Activated CD4-positive, alpha-beta T cell treated with anti-CD3 and anti-CD28 coated beads, Interleukin-2, amount 50 U/mL, for 4 hours (primary cell): ENCODE data around the gene LTK.

Experiments used
- DNase-seq, 2 experiments: peaks; one replicate each; pipeline ENCODE4 v3.0.0-alpha.2; 2020

Gene LTK

DNA sequence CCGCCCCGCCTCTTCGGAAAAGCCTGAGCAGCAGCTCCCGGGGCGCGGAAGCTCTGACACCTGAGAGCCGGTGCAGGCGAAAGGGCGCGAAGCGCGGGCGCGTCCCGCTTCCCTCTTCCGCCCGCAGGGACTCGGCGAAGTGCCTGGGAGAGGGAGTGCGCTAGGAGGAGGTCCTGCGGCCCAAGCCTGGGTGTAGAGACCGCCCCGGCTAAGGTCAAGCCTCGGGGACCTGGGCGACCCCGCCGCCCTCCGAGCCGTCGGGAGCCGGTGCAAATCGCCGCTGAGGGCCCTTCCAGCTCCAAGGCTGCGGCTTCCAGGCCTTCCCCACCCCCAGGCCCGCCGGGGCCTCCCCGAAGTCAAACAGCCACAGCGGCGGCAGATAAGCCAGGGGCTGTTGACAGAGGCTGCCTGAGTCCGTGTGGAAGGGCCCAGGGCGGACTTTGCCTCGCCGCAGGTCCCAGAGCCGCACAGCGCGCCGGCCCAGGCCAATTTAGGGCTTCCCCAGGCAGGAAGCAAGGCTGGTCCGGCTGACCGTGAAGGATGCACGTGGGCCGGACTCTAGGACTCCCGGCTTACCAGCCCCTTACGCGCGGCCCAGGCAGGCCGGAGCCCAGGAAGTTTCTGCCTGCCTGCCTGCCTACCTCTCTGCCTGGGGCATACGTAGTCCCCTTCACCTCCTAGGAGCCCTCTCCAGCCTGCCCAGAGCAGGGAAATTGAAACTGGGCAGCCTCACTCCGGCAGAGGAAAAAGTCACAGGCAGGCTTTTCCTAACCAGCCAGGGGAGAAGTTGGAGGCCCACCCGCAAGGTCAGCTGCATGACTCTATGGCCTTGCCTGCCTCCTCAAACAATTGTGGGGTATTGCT is 17.7 kb downstream of the LTK start:
- DNase-seq, result no peak

DNA sequence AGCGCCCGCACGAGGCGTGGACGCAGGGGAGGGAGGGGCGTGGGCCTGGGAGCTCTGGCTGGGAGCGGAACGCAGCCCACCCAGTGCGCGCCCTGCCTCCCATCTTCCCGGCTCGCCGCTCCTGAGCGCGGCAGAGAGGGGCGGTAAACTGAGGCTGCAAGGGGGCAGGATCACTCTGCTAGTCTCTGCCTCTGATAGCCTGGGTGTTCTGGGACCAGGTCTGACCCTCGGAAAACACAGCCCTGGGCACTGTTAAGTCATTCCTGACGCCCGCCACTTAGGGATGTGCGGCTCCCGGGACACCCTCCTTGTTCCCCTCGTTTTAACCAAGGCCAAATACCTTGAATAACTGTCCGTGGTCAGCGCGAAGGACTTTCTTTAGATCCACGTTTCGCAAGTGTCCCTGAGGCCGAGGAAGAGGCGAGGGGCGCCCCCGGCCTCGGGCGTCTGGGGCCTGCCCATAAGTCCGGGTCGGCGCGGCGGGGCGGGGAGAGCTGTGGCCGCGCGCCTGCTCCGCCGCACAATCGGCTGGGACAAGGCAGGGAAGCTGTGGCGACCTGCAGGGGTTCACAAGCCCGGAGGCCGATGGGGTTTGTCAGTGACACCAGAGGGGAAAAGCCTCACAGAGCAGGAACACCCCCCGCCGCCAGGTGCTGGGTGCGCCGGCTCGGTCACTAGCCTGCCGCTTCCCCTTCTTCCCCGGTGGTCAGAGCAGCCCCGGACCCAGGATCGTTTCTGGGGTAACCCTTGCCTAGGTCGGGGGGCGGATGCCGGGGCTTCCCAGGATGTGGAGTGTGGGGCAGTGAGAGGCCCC is 18.5 kb downstream of the LTK start:
- DNase-seq, result peak in 1 of 2 experiments; percentile 27

GRCh38 chr15:41494190-41494921 is 19.3 kb downstream of the LTK start:
- peak in 1 of 2 experiments; percentile 38 for DNase-seq

GRCh38 chr15:41493902-41494189 is 19.8 kb downstream of the LTK start:
- no peak for DNase-seq

- peak; percentile 82 to 87 for DNase-seq
These were observed 20.3 kb downstream of the LTK start, which contains the start of gene ITPKA for GRCh38 chr15:41493205-41493901. Gene ITPKA (plus strand): TSS chr15:41493874. CDS start chr15:41493928, 54 bp downstream.

- no peak for DNase-seq
These were observed 20.9 kb downstream of the LTK start for GRCh38 chr15:41492597-41493204.

DNA sequence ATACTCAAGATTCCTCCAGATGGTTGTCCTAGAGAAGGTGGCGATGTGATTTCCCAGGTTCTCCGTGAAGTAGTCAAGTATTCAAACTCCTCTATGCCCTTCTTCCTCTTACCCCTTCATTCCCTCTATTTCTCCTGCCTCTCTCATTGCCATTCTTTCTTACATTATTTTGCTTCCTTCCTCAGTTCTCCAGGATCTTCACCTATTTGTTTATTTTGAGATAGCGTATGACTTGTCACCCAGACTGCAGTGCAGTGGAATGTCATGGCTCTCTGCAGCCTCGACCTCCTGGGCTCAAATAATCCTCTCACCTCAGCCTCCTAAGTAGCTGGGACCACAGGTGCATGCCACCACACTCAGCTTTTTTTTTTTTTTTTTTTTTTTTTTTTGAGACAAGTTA is 21.7 kb downstream of the LTK start:
- no peak for DNase-seq

- no peak for DNase-seq
These were observed 23.3 kb downstream of the LTK start for GRCh38 chr15:41490355-41490754.

DNA sequence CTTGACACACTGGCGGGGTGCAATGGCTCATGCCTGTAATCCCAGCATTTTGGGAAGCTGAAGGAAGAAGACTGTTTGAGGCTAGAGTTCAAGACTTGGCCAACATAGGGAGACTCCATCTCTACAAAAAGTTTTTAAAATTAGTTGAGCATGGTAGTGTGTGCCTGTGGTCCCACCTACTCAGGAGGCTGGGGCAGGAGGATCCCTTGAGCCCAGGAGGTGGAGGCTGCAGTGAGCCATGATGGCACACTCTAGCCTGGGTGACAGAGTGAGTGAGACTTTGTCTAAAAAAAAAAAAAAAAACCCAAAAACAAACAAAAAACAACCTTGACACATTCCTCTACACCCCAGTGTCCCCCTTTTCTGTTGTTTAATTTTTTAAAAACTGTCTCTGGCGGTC is 24.0 kb downstream of the LTK start:
- no peak for DNase-seq

DNA sequence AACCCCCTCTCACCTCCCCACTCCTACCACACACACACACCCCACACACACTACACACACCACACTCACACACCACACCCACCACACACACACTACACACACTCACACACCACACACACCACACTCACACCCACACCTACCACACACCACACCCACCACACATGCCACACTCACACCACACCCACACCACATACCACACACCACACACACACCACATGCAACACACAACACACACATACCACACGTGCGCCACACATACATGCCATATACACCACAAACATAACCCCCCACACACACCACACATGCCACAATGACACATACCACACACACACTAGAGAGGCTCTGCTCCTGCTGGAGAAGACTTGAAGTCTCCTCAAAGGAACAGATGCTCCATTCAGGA is 25.8 kb downstream of the LTK start:
- no peak for DNase-seq

GRCh38 chr15:41487381-41487780 is 26.2 kb downstream of the LTK start:
- DNase-seq, result no peak

GRCh38 chr15:41486286-41486685 is 27.3 kb downstream of the LTK start:
- no peak for DNase-seq

DNA sequence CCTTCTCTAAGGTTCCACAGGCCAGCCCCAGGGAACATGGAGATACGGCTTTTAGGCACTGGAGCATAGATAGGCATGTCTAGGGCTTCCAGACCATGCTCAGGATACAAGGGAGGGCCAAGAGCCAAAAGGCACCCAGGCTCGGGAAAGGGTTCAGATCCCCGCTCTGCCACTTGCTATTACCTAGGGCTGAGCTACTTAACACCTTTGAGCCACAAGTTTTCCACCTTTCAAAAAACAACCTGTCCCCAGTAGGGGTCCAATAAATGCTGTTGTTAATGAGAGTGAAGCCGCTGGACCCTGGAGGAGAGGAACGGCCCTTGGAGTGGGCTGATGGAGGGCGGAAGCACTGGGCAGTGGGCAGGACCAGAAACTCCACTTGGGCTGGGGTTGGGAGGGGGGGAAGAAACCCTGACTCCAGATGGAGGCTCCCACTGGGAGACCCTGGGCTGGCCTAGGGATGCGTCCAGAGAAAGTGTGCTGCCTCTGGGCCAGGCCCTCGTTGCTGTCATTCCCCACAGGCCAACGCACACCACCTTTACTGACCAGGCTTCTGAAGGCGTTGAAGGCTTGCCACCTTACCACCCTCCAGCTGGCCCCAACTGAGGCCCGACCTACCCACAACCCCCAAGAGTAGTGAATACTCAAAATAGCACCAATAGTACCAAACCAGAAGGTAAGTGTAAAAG is 28.5 kb downstream of the LTK start:
- no peak for DNase-seq

- no peak for DNase-seq
These were observed 30.1 kb downstream of the LTK start for GRCh38 chr15:41483519-41483918.

DNA sequence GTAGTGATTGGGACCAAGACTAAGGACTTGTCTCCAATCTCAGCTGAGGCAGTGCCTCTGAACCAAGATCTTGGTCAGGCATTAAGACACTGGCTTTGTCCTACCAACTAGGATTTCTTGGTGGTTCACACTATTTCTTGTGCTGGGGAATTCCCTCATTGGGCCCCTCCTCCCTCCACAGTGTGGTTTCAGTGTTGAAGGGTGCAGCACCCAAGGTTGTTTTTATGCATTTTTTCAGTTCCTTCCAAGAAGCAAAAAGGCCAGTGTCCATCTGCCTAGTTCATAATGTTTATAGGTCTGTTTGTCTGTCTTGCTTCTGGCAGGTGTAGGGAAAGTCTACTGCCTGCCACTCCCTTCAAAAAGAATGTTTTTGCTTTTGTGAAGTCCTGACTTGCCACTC is 30.5 kb downstream of the LTK start:
- DNase-seq, result no peak

GRCh38 chr15:41482110-41482877 is 31.3 kb downstream of the LTK start:
- no peak for DNase-seq

- DNase-seq, result no peak
These were observed 33.1 kb downstream of the LTK start for GRCh38 chr15:41480396-41481140.

GRCh38 chr15:41476416-41477048 is 37.1 kb downstream of the LTK start:
- no peak for DNase-seq

DNA sequence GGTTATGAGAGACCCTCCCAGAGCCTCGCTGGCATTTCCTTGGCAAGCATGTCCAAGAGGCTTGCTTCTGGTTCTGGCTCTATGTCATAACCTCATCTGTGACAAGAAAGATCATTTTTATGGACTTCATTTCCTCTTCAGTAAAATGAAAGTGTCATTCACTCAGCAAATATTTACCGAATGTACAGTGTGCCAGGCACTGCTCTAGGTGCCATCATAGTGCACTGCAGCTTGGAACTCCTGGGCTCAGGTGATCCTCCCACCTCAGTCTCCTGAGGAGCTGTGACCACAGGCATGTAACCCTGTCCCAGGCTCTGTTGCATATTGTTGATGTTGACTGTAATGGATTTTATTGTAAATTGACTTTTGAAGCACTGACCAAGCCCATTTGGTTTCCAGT is 38.7 kb downstream of the LTK start:
- DNase-seq, result no peak

GRCh38 chr15:41474436-41474835 is 39.2 kb downstream of the LTK start:
- DNase-seq, result no peak
